HFFc6 (cell line): ENCODE measurements around the gene NKAIN4. TPM values are rescaled to one million over a fixed set of nuclear protein-coding genes. Genes with fewer than 3 reads are reported as not detected.
A peak's percentile ranks its signal among the peaks of the same experiment; 100 is the strongest.

Experiments
- DNase-seq: peaks from one replicate; pipeline ENCODE4 v3.0.0-alpha.2; 2018
- H3K27ac Mint-ChIP-seq: 2 replicates; pipeline ENCODE4 v1.8.0; 2020; ENCODE audit warnings: mild to moderate bottlenecking, mixed read lengths
- H3K27me3 Mint-ChIP-seq: 2 replicates; pipeline ENCODE4 v1.8.0; 2021; ENCODE audit warnings: mild to moderate bottlenecking, moderate library complexity, mixed read lengths; ENCODE audit not compliant: insufficient read depth
- H3K36me3 Mint-ChIP-seq: 2 replicates; pipeline ENCODE4 v1.8.0; 2021; ENCODE audit warnings: low read depth, mixed read lengths
- H3K4me1 Mint-ChIP-seq: 2 replicates; pipeline ENCODE4 v1.8.0; 2020; ENCODE audit warnings: low read depth, mixed read lengths
- H3K4me3 Mint-ChIP-seq: 2 replicates; pipeline ENCODE4 v1.8.0; 2020; ENCODE audit warnings: mild to moderate bottlenecking, moderate library complexity, mixed read lengths
- H3K9me3 Mint-ChIP-seq: 2 replicates; pipeline ENCODE4 v1.8.0; 2020; ENCODE audit warnings: mild to moderate bottlenecking, mixed read lengths
- total RNA-seq, 6 experiments: library from RNA; stranded (reverse); fragmentation: NEBNext Ultra II Directional; extraction: Animal tissue kit (Norgen Biotek cat#: 25700); gene quantifications; 2 replicates in 1 of 6; 3 replicates in 5 of 6; pipeline ENCODE4 v1.2.3, GENCODE V29; 2021
- TF ChIP-seq, protein P1 (sequence below): fragments of 200-600 bp; sonication (generic); IDR thresholded peaks from 2 replicates; pipeline ENCODE4 v1.5.0; 2021; ENCODE audit warnings: antibody characterized with exemption, mild to moderate bottlenecking

NKAIN4 gene
- total RNA-seq, 6 experiments from 2014 or later = not detected

- no peak overlapping the region for H3K4me3 Mint-ChIP-seq
These were observed 45.8 kb downstream of the NKAIN4 start for GRCh38 chr20:63208346-63208909.

GRCh38 chr20:63206878-63207277, 47.4 kb downstream of the NKAIN4 start:
- Mint-ChIP-seq H3K4me3 (no peak overlapping the region), H3K27ac (peak overlapping the region; percentile 70; the same call in 1 of the 2 replicates), H3K9me3 (no peaks in the 10 kb centered on the region), H3K4me1 (peaks cover 25% of the 10 kb centered on the region), H3K27me3 (no peaks in the 10 kb centered on the region; the same call in 1 of the 2 replicates), H3K36me3 (peaks cover 16% of the 10 kb centered on the region; the same call in 1 of the 2 replicates)
- TF ChIP-seq, protein P1, sequence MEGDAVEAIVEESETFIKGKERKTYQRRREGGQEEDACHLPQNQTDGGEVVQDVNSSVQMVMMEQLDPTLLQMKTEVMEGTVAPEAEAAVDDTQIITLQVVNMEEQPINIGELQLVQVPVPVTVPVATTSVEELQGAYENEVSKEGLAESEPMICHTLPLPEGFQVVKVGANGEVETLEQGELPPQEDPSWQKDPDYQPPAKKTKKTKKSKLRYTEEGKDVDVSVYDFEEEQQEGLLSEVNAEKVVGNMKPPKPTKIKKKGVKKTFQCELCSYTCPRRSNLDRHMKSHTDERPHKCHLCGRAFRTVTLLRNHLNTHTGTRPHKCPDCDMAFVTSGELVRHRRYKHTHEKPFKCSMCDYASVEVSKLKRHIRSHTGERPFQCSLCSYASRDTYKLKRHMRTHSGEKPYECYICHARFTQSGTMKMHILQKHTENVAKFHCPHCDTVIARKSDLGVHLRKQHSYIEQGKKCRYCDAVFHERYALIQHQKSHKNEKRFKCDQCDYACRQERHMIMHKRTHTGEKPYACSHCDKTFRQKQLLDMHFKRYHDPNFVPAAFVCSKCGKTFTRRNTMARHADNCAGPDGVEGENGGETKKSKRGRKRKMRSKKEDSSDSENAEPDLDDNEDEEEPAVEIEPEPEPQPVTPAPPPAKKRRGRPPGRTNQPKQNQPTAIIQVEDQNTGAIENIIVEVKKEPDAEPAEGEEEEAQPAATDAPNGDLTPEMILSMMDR = no peak
- peak; percentile 49 for DNase-seq

More at GRCh38 chr20:63208346-63208909, 45.8 kb downstream of the NKAIN4 start:
- DNase-seq = no peak
- H3K4me1 Mint-ChIP-seq = peaks cover 41% of the 10 kb centered on the region
- TF ChIP-seq, protein P1 = no peak
- H3K36me3 Mint-ChIP-seq = peaks cover 29% of the 10 kb centered on the region
- no peaks in the 10 kb centered on the region for H3K9me3 Mint-ChIP-seq
- H3K27me3 Mint-ChIP-seq = no peaks in the 10 kb centered on the region; the same call in 1 of the 2 replicates
- no peak overlapping the region for H3K27ac Mint-ChIP-seq

GRCh38 chr20:63205896-63206295, 48.4 kb downstream of the NKAIN4 start:
- TF ChIP-seq, protein P1 = no peak
- DNase-seq = no peak
- H3K4me1 Mint-ChIP-seq = peaks cover 24% of the 10 kb centered on the region

GRCh38 chr20:63204362-63204761, 49.9 kb downstream of the NKAIN4 start:
- TF ChIP-seq, protein P1 = no peak
- Mint-ChIP-seq H3K9me3 (no peaks in the 10 kb centered on the region), H3K27ac (no peak overlapping the region), H3K4me3 (no peak overlapping the region), H3K36me3 (peaks cover 22% of the 10 kb centered on the region; the same call in 1 of the 2 replicates), H3K27me3 (no peaks in the 10 kb centered on the region; the same call in 1 of the 2 replicates), H3K4me1 (peaks cover 24% of the 10 kb centered on the region)
- DNase-seq = no peak

More at GRCh38 chr20:63205896-63206295, 48.4 kb downstream of the NKAIN4 start:
- Mint-ChIP-seq H3K36me3 (peaks cover 22% of the 10 kb centered on the region; the same call in 1 of the 2 replicates), H3K27ac (peak overlapping the region; percentile 20; the same call in 1 of the 2 replicates), H3K4me3 (no peak overlapping the region), H3K27me3 (no peaks in the 10 kb centered on the region; the same call in 1 of the 2 replicates), H3K9me3 (no peaks in the 10 kb centered on the region)

- H3K27me3 Mint-ChIP-seq = no peaks in the 10 kb centered on the region; the same call in 1 of the 2 replicates
- H3K36me3 Mint-ChIP-seq = peaks cover 18% of the 10 kb centered on the region; the same call in 1 of the 2 replicates
- no peak for DNase-seq
- no peak overlapping the region for H3K27ac Mint-ChIP-seq
- H3K4me3 Mint-ChIP-seq = no peak overlapping the region
- peaks cover 30% of the 10 kb centered on the region for H3K4me1 Mint-ChIP-seq
- TF ChIP-seq, protein P1 = no peak
- H3K9me3 Mint-ChIP-seq = no peaks in the 10 kb centered on the region
These were observed 51.3 kb downstream of the NKAIN4 start for GRCh38 chr20:63202811-63203526.
